Adipocyte (in vitro differentiated cells): ENCODE measurements around the gene VOPP1.

ENCODE experiments used
- DNase-seq: peaks from one replicate; pipeline ENCODE4 v3.0.0-alpha.2; 2015; ENCODE audit warnings: low read depth
- H3K27me3 ChIP-seq: replicated peaks from 2 replicates; pipeline ENCODE4 v1.7.0; 2013; ENCODE audit warnings: mild to moderate bottlenecking, low read length, moderate library complexity; ENCODE audit not compliant: control insufficient read depth, insufficient read depth
- H3K36me3 ChIP-seq: 2 replicates; pipeline ENCODE4 v1.7.0; 2013; ENCODE audit warnings: low read length, mild to moderate bottlenecking, moderate library complexity; ENCODE audit not compliant: control insufficient read depth, insufficient read depth, severe bottlenecking
- H3K4me1 ChIP-seq: 2 replicates; pipeline ENCODE4 v1.7.0; 2013; ENCODE audit warnings: mild to moderate bottlenecking, low read length, moderate library complexity; ENCODE audit not compliant: control insufficient read depth, insufficient read depth
- H3K4me3 ChIP-seq: 2 replicates; pipeline ENCODE4 v1.7.0; 2013; ENCODE audit warnings: mild to moderate bottlenecking, low read length, moderate library complexity
- H3K9ac ChIP-seq: 2 replicates; pipeline ENCODE4 v1.7.0; 2013; ENCODE audit warnings: mild to moderate bottlenecking, low read length, moderate library complexity
- H3K9me3 ChIP-seq: 2 replicates; pipeline ENCODE4 v1.7.0; 2013; ENCODE audit warnings: mild to moderate bottlenecking, low read length, moderate library complexity; ENCODE audit not compliant: control insufficient read depth

The VOPP1 gene

DNA sequence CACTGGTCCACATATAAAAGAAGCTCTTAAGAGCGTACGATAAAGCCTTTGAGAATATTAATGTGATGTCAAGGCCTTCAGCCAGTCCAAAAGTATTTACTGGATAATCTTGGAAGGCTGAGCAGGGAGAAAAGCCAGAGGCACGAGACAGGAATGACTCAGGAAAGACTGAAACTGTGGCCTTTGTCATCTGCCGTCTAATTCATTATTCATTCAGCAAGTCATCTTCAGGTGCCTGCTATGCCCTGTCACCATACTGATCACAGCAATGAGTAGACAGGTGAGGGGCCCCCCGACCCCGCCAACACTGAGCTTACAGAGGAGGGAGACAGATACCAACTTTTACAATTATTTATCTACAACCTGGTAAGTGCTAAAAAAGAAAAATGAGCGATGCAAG, 78.9 kb downstream of the VOPP1 start:
- Histone ChIP-seq H3K9ac (no peak overlapping the region), H3K4me3 (no peak overlapping the region), H3K27me3 (no peaks in the 10 kb centered on the region), H3K9me3 (no peaks in the 10 kb centered on the region), H3K4me1 (peaks cover 11% of the 10 kb centered on the region), H3K36me3 (peaks cover 46% of the 10 kb centered on the region)
- no peak for DNase-seq

DNA sequence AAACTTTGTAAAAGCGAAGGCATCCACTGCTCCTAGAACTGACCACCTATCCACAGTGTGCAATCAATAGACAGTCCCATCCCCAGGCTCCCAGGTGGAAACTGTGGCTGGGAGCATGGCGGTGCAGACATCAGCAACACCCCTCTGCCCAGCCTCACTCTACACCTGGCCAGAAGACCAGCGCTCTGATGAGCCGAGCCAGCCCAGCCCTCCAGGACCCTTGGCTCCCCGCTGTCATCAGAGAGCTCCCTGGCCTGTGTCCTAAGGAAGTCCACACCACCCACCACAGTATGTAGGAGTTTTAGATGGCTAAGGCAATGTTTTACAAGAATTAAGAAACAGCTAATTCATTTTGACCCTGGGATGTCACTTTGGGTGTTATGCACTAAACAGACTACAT, 81.0 kb downstream of the VOPP1 start:
- no peaks in the 10 kb centered on the region for H3K9me3 ChIP-seq
- H3K9ac ChIP-seq, result no peak overlapping the region
- H3K36me3 ChIP-seq, result peaks cover 47% of the 10 kb centered on the region
- no peaks in the 10 kb centered on the region for H3K27me3 ChIP-seq
- no peak for DNase-seq
- H3K4me3 ChIP-seq, result no peak overlapping the region
- H3K4me1 ChIP-seq, result peaks cover 12% of the 10 kb centered on the region

DNA sequence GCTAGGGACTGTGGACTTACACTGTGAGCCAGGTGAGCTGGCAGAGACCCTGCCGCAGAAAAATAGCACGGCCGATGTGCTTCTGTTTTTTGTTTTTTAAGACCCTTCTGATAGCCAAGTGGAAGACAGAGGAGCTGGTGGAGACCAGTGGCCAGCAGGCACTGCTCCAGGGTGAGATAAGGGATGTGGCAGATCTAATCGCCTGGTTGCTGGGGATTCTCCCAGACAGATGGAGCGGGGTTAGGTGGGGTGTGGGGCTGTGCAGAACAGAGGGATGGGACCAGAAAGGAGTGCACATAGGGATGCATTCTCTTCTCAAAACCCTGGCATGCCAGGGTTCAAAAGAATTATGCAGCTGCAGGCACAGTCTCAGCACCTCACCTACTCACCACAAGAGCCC, 82.2 kb downstream of the VOPP1 start:
- Histone ChIP-seq H3K4me1 (peaks cover 14% of the 10 kb centered on the region), H3K9ac (no peak overlapping the region), H3K9me3 (no peaks in the 10 kb centered on the region), H3K36me3 (peaks cover 43% of the 10 kb centered on the region), H3K27me3 (no peaks in the 10 kb centered on the region), H3K4me3 (no peak overlapping the region)
- DNase-seq, result no peak

DNA sequence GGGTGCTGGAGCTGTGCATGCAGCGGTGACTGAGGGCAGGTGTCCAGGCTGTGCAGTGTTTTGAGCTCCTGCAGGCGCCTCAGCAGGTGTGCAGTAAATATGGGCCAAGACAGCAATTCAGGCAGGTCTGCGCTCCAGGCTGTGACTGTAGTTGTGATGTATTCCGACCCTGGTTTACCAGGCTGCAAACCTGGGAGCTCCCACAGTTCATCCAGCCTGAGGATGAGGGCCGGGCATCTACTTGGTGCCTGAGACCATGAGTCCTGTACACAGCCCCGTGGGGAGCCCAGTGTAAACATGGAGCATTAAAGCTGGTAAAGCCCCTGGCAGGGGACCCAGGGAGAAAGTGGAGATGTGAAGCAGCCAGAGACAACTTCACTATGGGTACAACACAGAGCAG, 82.8 kb downstream of the VOPP1 start:
- Histone ChIP-seq H3K36me3 (peaks cover 43% of the 10 kb centered on the region), H3K9ac (no peak overlapping the region), H3K9me3 (no peaks in the 10 kb centered on the region), H3K27me3 (no peaks in the 10 kb centered on the region), H3K4me3 (no peak overlapping the region), H3K4me1 (peaks cover 14% of the 10 kb centered on the region)
- no peak for DNase-seq

DNA sequence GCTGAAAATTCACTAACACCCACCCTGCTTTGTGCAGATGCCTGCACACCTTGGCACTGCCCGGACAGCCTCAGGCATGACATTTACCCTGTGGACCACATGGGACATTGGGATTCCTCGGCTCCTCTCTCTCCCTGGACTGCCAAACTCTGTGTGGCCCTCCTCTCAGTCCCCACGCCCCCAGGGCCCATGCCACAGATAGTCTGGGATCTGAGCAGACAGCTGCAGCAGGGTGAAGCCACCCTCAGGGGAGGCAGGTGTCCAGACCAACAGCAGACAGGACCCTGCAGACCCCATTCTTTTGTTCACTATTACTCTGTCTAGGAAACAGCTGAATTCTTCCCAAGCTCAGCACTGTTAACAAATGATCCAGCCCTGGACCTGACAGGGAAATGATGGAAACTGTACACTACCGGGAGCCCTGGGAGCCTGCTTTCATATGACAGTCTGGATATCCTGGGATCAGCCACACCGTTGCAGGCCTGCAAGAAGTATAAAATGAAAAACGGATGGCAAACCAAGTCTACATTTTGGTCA, 83.4 kb downstream of the VOPP1 start:
- Histone ChIP-seq H3K4me1 (peaks cover 14% of the 10 kb centered on the region), H3K4me3 (no peak overlapping the region), H3K36me3 (peaks cover 47% of the 10 kb centered on the region), H3K27me3 (no peaks in the 10 kb centered on the region), H3K9me3 (no peaks in the 10 kb centered on the region), H3K9ac (no peak overlapping the region)
- no peak for DNase-seq

DNA sequence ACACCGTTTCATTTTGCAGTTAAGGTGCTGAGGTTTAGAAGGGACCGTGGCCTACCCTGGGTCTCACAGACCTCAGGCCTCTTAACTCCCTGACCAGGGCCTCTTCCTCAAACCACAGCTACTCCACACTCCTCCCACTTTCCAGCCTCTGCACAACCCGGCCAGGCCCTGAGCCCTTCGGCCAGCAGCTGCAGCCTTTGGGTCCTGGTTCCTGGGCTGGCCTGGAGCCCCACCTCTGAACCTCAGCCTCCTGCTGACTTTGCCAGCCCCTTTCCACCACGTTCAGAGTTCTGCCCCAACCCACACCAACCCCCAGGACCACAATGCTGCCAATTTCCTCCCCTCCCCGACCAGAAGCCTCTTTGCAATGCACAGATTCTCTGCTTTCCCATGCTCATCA, 84.1 kb downstream of the VOPP1 start:
- H3K36me3 ChIP-seq, result peaks cover 50% of the 10 kb centered on the region
- no peak overlapping the region for H3K4me3 ChIP-seq
- no peaks in the 10 kb centered on the region for H3K9me3 ChIP-seq
- peak; percentile 11 for DNase-seq
- no peaks in the 10 kb centered on the region for H3K27me3 ChIP-seq
- peaks cover 10% of the 10 kb centered on the region for H3K4me1 ChIP-seq
- no peak overlapping the region for H3K9ac ChIP-seq

DNA sequence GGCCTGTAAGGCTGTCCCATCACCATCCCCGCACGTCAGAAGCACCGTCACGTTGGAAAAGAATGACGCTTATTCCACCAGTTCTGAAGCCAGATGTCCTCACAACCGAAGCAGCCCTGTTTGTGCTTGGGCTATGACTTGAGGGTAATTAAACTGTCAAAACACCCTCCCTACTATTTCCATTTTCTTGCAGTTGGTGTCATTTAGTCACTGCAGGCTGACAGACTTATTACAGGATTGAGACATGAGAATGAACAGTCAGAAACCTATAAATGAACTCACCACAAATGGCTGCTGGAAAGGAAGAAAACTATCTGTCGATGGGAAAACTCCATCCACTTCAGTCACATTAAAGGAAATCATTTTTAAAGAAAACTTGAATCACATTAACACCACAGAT, 85.3 kb downstream of the VOPP1 start:
- no peak for DNase-seq
- no peak overlapping the region for H3K9ac ChIP-seq
- H3K4me1 ChIP-seq, result peaks cover 3% of the 10 kb centered on the region
- H3K9me3 ChIP-seq, result no peaks in the 10 kb centered on the region
- H3K36me3 ChIP-seq, result peaks cover 50% of the 10 kb centered on the region
- H3K4me3 ChIP-seq, result no peak overlapping the region
- no peaks in the 10 kb centered on the region for H3K27me3 ChIP-seq

DNA sequence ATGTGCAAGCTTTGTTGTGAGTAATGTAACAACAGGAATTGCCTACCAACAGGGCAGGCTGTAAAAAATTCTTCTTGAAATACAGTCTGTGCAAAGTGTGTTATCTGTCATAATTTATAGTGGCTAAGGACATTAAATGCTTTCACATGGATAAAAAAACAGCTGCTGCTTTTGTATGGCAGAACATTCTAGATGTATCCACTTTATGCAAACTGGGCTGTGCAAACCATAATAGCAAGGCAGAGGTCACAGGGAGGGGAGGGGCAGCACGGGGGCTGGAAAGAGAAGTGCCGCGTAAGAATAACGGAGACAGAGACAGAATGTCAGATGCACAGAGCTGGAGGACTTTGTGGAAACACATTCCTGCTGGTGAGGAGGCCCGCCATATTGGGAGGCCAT, 86.1 kb downstream of the VOPP1 start:
- no peak overlapping the region for H3K4me3 ChIP-seq
- H3K36me3 ChIP-seq, result peaks cover 45% of the 10 kb centered on the region
- no peak for DNase-seq
- no peak overlapping the region for H3K9ac ChIP-seq
- no peaks in the 10 kb centered on the region for H3K9me3 ChIP-seq
- H3K4me1 ChIP-seq, result peaks cover 3% of the 10 kb centered on the region
- no peaks in the 10 kb centered on the region for H3K27me3 ChIP-seq

DNA sequence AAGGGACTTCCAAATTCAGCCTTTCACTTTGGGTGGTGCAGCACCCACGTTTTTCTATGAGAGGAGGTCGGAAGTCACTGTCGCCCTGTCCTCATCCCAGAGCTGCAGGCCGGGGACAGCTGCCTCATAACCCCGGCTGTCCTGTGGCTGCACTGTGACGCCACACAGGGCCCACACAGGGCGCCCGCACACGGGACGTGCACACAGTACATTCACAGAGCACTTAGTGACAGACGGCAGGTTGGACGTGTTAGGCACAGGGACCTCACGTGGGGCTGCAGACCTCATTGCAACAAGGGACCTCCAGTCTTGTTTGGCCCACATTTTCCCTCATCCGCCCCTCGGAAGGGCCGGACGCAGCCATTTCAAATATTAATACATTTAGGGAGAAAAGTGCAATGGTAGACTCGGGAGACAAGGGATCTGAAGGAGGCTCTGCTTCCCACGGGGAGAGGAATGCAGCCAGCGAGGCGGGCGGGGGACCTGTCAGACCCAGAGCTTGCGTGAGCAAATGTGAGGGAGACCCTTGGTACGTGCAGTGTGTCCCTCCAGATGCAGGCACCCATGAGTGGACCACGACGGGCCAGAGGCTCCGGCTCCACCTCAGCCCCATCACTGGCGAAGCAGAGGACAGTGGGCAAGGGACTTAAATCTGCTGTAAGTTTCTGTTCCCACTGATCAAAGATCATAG, 86.7 kb downstream of the VOPP1 start:
- no peak for DNase-seq
- H3K4me1 ChIP-seq, result peaks cover 3% of the 10 kb centered on the region
- H3K4me3 ChIP-seq, result no peak overlapping the region
- H3K36me3 ChIP-seq, result peaks cover 40% of the 10 kb centered on the region
- H3K9me3 ChIP-seq, result no peaks in the 10 kb centered on the region
- no peak overlapping the region for H3K9ac ChIP-seq
- no peaks in the 10 kb centered on the region for H3K27me3 ChIP-seq

DNA sequence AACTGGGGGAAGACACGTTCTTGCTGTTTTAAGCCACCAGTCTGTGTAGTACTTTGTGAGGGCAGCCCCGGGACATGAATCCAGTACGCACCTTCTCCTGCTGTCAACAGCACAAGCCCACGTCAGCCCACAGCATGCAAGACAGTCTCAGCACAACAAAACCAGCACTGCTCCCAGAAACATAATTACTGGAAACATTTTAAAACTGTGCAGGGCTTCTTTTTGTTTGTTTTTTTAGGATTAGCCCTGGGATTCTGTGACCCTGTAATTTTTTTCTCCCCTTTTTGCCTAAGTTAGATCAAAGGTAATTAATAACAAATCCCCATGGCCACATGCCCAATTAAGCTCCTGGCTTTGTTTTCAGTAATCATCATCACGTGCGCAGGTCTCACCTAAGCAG, 87.5 kb downstream of the VOPP1 start:
- Histone ChIP-seq H3K27me3 (no peaks in the 10 kb centered on the region), H3K4me1 (peaks cover 3% of the 10 kb centered on the region), H3K36me3 (peaks cover 31% of the 10 kb centered on the region), H3K4me3 (no peak overlapping the region), H3K9ac (no peak overlapping the region), H3K9me3 (no peaks in the 10 kb centered on the region)
- DNase-seq, result no peak

DNA sequence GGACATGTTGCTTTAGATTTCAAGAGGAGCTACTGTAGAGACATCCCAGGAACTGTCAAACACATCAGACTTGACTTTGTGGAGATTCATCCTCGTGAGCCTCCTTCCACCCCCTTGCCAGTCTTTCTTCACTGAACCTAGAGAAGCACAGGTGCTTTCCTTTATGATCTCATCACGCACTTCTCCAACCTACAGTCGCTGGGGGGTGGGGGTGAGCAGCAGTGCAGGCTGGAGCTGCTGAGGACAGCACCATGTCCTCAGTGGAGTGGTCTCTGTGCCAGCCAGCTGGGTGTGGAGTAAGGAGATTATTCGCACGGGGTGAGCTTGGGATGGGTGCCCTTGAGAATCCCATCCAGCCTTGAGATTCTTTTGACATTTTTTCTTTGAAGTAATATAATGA, 88.1 kb downstream of the VOPP1 start:
- no peak for DNase-seq
- Histone ChIP-seq H3K9me3 (no peaks in the 10 kb centered on the region), H3K27me3 (no peaks in the 10 kb centered on the region), H3K36me3 (peaks cover 26% of the 10 kb centered on the region), H3K4me1 (peaks cover 8% of the 10 kb centered on the region), H3K4me3 (no peak overlapping the region), H3K9ac (no peak overlapping the region)

DNA sequence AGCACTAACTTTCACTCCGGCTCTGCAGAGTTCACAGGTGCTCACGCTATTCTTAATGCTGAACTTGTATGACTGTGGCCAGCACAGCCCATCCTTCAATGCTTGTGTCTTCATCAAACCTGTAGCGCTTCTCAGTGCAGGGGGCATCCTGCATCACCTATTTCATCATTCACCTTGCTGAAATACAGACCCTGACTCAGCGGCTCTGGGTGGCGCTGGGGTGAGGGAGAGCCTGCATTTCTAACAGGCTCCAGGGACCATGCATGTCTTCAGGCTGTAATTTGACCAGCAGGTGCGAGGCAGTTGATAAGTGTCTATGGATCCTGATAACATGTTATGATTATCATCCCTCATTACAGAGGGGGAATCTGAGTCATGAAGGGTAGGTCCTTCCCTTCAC, 89.3 kb downstream of the VOPP1 start:
- Histone ChIP-seq H3K36me3 (peaks cover 18% of the 10 kb centered on the region), H3K4me3 (no peak overlapping the region), H3K9ac (no peak overlapping the region), H3K27me3 (no peaks in the 10 kb centered on the region), H3K4me1 (peaks cover 17% of the 10 kb centered on the region), H3K9me3 (no peaks in the 10 kb centered on the region)
- DNase-seq, result no peak
